GM12874 (cell line): ENCODE measurements around the gene SEMA5A.

Experiments used
- TF ChIP-seq, protein P1 (sequence below): IDR thresholded peaks from 2 replicates; pipeline ENCODE4 v1.5.1; 2011; ENCODE audit warnings: low read depth, mild to moderate bottlenecking, control low read depth, low read length, moderate library complexity; ENCODE audit not compliant: insufficient read depth

Gene SEMA5A

DNA sequence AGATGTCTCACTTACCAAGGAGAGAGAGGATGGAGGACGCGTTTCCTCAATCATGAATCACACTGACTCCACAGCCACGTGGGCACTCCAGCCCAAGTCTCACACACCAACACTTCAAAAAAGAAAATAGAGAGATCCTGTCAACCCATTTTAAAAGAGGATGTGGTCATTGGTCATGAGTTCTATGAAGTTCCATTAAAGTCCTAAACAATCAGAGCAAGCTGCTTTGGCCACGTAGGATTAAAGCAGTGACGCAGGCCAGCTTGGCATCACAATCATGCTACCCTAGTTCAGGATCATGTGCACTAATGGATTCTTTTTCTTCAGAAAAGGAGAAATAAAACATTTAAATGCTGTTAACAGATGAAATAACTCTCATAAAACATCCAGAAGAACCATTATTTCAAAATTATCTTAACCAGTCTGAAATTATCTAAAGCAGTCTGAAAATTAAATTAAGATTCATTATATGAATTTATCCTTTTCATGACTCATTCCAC is 108.1 kb downstream of the SEMA5A start:
- TF ChIP-seq, protein P1, sequence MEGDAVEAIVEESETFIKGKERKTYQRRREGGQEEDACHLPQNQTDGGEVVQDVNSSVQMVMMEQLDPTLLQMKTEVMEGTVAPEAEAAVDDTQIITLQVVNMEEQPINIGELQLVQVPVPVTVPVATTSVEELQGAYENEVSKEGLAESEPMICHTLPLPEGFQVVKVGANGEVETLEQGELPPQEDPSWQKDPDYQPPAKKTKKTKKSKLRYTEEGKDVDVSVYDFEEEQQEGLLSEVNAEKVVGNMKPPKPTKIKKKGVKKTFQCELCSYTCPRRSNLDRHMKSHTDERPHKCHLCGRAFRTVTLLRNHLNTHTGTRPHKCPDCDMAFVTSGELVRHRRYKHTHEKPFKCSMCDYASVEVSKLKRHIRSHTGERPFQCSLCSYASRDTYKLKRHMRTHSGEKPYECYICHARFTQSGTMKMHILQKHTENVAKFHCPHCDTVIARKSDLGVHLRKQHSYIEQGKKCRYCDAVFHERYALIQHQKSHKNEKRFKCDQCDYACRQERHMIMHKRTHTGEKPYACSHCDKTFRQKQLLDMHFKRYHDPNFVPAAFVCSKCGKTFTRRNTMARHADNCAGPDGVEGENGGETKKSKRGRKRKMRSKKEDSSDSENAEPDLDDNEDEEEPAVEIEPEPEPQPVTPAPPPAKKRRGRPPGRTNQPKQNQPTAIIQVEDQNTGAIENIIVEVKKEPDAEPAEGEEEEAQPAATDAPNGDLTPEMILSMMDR: no peak

DNA sequence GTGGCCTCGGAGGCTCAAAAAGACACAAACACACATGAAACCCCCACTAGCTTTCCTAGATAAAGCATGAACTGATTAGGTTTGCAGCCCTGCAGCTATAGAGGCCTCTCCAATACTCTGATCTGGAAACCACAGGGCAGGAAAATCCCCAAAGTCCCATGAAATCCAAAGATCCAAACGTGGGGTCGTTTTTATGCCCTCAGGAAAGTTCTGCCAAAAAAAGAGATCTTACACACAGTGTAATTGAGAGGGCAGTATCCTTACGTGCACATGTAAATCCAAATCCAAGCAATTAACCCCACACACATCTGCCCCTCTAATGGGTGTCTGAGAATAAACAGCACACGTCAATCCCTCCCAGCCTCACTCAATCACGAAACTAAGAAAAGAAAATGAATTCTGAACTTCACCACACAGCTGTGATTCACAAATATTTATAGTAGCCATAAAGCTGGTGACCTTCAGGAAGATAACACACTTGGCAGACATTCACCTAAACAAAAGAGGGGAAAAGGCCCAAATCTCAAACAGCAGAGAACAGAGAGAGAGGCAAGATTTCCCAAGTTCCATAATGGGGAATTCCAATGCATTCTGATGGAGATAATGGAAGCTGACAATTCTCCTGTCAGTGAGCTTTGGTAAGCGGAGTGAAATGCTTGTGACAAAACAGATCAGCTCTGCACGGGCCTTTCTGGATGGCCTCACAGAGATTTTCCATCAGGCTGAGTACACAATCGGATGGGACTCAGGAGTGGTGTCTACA is 114.2 kb downstream of the SEMA5A start:
- TF ChIP-seq, protein P1: no peak

DNA sequence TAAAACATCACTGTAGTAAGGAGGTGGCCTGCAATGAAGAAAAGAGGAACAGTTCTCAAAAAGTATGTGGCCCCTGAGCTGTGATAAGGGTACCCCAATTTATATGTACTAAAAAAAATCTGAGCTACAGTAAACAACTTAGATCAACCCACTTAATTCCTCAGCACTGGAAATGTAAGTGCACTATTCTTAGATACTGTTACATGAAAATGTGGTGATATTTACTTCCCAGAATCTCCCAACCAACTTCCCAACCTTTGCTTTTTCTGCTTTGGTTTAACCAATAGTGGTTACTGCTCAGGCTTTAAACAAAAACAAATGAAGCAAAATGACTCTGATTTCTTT is 114.8 kb downstream of the SEMA5A start:
- TF ChIP-seq, protein P1: no peak

DNA sequence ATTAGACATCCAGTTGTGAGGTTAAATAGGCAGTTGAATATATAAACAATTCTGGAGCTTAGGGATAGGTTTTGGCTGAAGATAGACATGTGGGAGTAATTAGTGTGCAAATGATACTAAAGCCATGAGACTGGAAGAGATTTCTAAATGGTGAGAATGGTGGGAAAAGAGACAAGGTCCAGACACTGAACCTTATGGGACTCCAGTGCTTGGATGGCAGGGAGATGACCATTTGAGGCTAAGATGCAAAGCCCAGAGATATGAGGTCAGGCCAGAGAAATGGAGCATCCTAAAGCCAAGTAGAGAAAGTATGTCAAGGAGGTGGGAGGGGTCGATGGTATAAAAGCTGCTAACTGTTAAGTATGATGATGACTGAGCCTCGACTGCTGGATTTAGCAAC is 115.6 kb downstream of the SEMA5A start:
- TF ChIP-seq, protein P1: no peak

DNA sequence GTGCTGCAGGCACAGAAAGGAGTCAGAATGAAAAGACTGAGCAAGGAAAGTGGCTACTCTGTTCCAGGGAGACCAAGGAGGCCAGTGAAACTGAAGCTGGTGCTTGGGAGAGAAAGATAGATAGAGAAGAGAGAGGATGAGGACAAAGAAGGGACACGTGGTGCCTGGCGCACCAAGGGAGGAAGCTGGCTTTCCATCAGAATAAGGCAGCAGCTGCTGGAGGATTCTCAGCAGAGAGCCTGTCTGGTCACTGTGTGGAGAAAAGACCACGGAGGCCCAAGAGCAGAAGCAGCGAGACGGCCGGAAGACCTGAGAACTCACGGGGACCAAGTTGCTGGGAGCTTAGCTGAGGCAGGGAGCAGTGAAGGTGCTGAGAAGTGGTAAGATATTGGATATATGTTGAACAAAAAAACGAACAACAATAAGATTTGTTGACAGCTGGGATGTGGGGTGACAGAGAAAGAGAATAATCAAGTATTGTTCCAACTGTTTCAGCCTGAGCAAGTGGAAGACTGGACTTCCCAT is 116.1 kb downstream of the SEMA5A start:
- TF ChIP-seq, protein P1: no peak

DNA sequence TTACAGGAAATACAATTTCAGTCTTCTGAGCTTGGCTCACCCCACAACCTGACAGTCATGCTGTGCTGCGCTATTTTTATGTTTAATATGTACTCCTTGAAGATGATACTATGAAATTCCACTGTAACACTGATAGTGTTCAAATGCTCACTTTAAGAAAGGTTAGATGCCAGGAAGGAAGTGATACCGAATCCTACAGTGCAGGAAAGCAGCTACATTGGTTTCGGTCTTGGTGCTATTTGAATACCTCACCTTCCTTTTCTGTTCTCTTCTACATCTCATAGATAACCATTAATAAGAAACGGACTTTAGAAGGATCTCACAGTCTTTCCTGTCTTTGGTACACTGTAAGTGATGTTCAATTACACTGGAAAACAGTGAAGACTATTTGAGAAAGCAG is 117.6 kb downstream of the SEMA5A start:
- TF ChIP-seq, protein P1: no peak

DNA sequence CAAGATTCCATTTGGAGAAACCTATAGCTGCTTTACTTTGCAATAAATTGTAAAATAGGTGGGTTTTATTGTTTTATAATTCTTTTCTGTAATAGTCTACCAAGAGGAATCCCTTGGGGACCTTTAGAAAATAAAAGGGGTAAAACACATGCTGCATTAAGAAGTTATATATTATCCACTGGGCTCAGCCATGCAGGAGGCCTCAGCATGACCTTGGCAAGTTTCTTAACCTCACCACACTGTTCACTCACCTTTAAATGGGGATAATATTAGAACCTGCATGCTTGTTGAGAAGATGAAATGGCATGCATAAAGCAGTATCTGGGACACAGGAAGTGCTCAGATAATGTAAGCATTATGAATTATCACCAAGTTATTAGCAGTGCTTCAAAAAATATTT is 120.2 kb downstream of the SEMA5A start:
- TF ChIP-seq, protein P1: no peak
